GM19099 (cell line): ENCODE results near the gene RNF182.

Source experiments
- POLR2A ChIP-seq: IDR thresholded peaks from 3 replicates; pipeline ENCODE4 v1.6.1; 2011; ENCODE audit warnings: low read depth; ENCODE audit not compliant: insufficient read length; ENCODE audit errors: extremely low read depth

The RNF182 gene

GRCh38 chr6:13913226-13914001 lies 11.3 kb upstream of the RNF182 start:
- TF ChIP-seq POLR2A, result no peak

- TF ChIP-seq POLR2A, result no peak
Measured at GRCh38 chr6:13914351-13914750, 10.4 kb upstream of the RNF182 start.

GRCh38 chr6:13915561-13916229 lies 9.1 kb upstream of the RNF182 start:
- TF ChIP-seq POLR2A, result no peak

- TF ChIP-seq POLR2A, result no peak
Measured at GRCh38 chr6:13916230-13916944, 8.4 kb upstream of the RNF182 start.

- no peak for TF ChIP-seq POLR2A
Measured at GRCh38 chr6:13917141-13917540, 7.6 kb upstream of the RNF182 start.

- no peak for TF ChIP-seq POLR2A
Measured at GRCh38 chr6:13918686-13919250, 6.0 kb upstream of the RNF182 start.

GRCh38 chr6:13919861-13920260 lies 4.9 kb upstream of the RNF182 start:
- TF ChIP-seq POLR2A, result no peak

- no peak for TF ChIP-seq POLR2A
Measured at GRCh38 chr6:13920552-13920951, 4.2 kb upstream of the RNF182 start.

GRCh38 chr6:13922750-13923149 lies 2.0 kb upstream of the RNF182 start:
- no peak for TF ChIP-seq POLR2A

- no peak for TF ChIP-seq POLR2A
Measured at GRCh38 chr6:13923527-13924145, 1.1 kb upstream of the RNF182 start.

- TF ChIP-seq POLR2A, result no peak
Measured at GRCh38 chr6:13924146-13924948, 405 bp upstream of the RNF182 start.

- no peak for TF ChIP-seq POLR2A
Measured at GRCh38 chr6:13926378-13926777, 1.6 kb downstream of the RNF182 start.

GRCh38 chr6:13927203-13927602 lies 2.5 kb downstream of the RNF182 start:
- no peak for TF ChIP-seq POLR2A

- no peak for TF ChIP-seq POLR2A
Measured at GRCh38 chr6:13929196-13929595, 4.4 kb downstream of the RNF182 start.

- TF ChIP-seq POLR2A, result no peak
Measured at GRCh38 chr6:13931797-13932402, 7.1 kb downstream of the RNF182 start.

- no peak for TF ChIP-seq POLR2A
Measured at GRCh38 chr6:13932785-13933184, 8.0 kb downstream of the RNF182 start.
